Measurements from ENCODE around the gene FCRL3.

DNA sequence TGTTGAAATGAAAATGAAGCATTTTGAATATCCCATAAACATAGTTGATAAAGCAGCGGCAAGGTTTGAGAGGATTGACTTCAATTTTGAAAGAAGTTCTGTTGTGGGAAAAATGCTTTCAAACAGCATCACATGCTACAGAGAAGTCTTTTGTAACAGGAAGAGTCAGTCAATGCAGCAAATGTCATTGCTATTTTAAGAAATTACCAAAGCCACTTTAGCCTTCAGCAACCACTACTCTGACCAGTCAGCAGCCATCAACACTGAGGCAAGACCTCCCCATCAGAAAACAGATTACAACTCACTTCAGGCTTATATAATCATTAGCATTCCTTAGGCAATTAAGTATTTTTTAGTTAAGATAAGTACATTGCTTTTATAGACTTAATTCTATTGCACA, 33.8 kb upstream of the FCRL3 start:
- TF ChIP-seq CTCF (IDR thresholded peaks at IDR 0.05) (no peak), POLR2A (IDR thresholded peaks at IDR 0.05) (no peak)
